Measurements from ENCODE around the gene FIS1.
A peak's percentile ranks its signal among the peaks of the same experiment; 100 is the strongest.

Gene FIS1

GRCh38 chr7:101233907-101234547 is 10.9 kb downstream of the FIS1 start:
- DNase-seq = no peak

- DNase-seq = no peak
Measured at GRCh38 chr7:101232141-101232850, 12.6 kb downstream of the FIS1 start.

- no peak for DNase-seq
Measured at GRCh38 chr7:101231644-101232043, 13.2 kb downstream of the FIS1 start.

GRCh38 chr7:101226721-101227120 is 18.2 kb downstream of the FIS1 start:
- no peak for DNase-seq

GRCh38 chr7:101225650-101226049 is 19.2 kb downstream of the FIS1 start:
- DNase-seq = no peak

GRCh38 chr7:101223528-101223927 is 21.4 kb downstream of the FIS1 start:
- no peak for DNase-seq

GRCh38 chr7:101222275-101222830 is 22.5 kb downstream of the FIS1 start:
- no peak for DNase-seq

- no peak for DNase-seq
Measured at GRCh38 chr7:101220295-101220694, 24.6 kb downstream of the FIS1 start.

GRCh38 chr7:101218236-101219125 is 26.4 kb downstream of the FIS1 start:
- no peak for DNase-seq

GRCh38 chr7:101217388-101218235 is 27.3 kb downstream of the FIS1 start, which contains the start of the genes PLOD3 and ZNHIT1:
Gene PLOD3 (minus strand): TSS chr7:101217581. CDS start chr7:101217274, 307 bp downstream.
Gene ZNHIT1 (plus strand): TSS chr7:101218165. CDS start chr7:101218196, 31 bp downstream.
- peak; percentile 79 to 97 for DNase-seq

- DNase-seq = no peak
Measured at GRCh38 chr7:101216860-101217387, 28.0 kb downstream of the FIS1 start.

GRCh38 chr7:101216001-101216859 is 28.7 kb downstream of the FIS1 start:
- DNase-seq = no peak

- DNase-seq = no peak
Measured at GRCh38 chr7:101212014-101212413, 32.9 kb downstream of the FIS1 start.

GRCh38 chr7:101211501-101211900 is 33.4 kb downstream of the FIS1 start:
- DNase-seq = no peak

GRCh38 chr7:101210143-101210542 is 34.7 kb downstream of the FIS1 start:
- no peak for DNase-seq

- DNase-seq = no peak
Measured at GRCh38 chr7:101208794-101209193, 36.1 kb downstream of the FIS1 start.

GRCh38 chr7:101207459-101207858 is 37.4 kb downstream of the FIS1 start:
- DNase-seq = no peak

- no peak for DNase-seq
Measured at GRCh38 chr7:101206665-101207042, 38.2 kb downstream of the FIS1 start.

GRCh38 chr7:101205901-101206664 is 38.8 kb downstream of the FIS1 start:
- no peak for DNase-seq

Measured in bone marrow (tissue), 2 donors.